AG04449 (cell line): ENCODE results near the gene STRADB.
A peak's percentile ranks its signal among the peaks of the same experiment; 100 is the strongest.

Experiments
- CTCF ChIA-PET: fragments of 350-600 bp; formaldehyde crosslinking; extraction: SDS; loops from one replicate; lab custom pipeline; 2021; ENCODE audit warnings: antibody characterized with exemption; lab: Yijun Ruan, JAX
- POLR2A ChIA-PET: fragments of 400-600, 350-600 bp; formaldehyde crosslinking; extraction: SDS; loops from one replicate; lab custom pipeline; 2020; ENCODE audit warnings: antibody characterized with exemption, inconsistent platforms; lab: Yijun Ruan, JAX
- DNase-seq: peaks from one replicate; pipeline ENCODE4 v3.0.0-alpha.2; 2010; ENCODE audit warnings: low read depth, low spot score
- H3K4me3 ChIP-seq: 2 replicates; pipeline ENCODE4 v1.5.1; 2011; ENCODE audit warnings: low read depth, mild to moderate bottlenecking, control low read depth, low read length
- TF ChIP-seq, protein P1 (sequence below): IDR thresholded peaks from one replicate; pipeline ENCODE4 v1.5.1; 2011; ENCODE audit warnings: mild to moderate bottlenecking, moderate library complexity, low read length, control low read depth, inconsistent platforms; ENCODE audit not compliant: insufficient read depth; ENCODE audit errors: missing control alignments

The STRADB gene

GRCh38 chr2:201406077-201406662 lies 45.4 kb upstream of the STRADB start:
- ChIA-PET CTCF (interaction anchor here (1.4 kb wide), 1 partner anchor 174 kb away, joined by 4 read pairs; no protein-coding TSS in a partner anchor), POLR2A (no interaction called here)
- DNase-seq = peak; percentile 59
- TF ChIP-seq, protein P1, sequence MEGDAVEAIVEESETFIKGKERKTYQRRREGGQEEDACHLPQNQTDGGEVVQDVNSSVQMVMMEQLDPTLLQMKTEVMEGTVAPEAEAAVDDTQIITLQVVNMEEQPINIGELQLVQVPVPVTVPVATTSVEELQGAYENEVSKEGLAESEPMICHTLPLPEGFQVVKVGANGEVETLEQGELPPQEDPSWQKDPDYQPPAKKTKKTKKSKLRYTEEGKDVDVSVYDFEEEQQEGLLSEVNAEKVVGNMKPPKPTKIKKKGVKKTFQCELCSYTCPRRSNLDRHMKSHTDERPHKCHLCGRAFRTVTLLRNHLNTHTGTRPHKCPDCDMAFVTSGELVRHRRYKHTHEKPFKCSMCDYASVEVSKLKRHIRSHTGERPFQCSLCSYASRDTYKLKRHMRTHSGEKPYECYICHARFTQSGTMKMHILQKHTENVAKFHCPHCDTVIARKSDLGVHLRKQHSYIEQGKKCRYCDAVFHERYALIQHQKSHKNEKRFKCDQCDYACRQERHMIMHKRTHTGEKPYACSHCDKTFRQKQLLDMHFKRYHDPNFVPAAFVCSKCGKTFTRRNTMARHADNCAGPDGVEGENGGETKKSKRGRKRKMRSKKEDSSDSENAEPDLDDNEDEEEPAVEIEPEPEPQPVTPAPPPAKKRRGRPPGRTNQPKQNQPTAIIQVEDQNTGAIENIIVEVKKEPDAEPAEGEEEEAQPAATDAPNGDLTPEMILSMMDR = no peak
- no peak overlapping the region for H3K4me3 ChIP-seq

- ChIA-PET POLR2A (no interaction called here), CTCF (interaction anchor here (1.4 kb wide), 1 partner anchor 175 kb away, joined by 4 read pairs; no protein-coding TSS in a partner anchor)
- TF ChIP-seq, protein P1 = no peak
- no peak for DNase-seq
- H3K4me3 ChIP-seq = no peak overlapping the region
These were observed 44.3 kb upstream of the STRADB start for GRCh38 chr2:201407265-201407664.

DNA sequence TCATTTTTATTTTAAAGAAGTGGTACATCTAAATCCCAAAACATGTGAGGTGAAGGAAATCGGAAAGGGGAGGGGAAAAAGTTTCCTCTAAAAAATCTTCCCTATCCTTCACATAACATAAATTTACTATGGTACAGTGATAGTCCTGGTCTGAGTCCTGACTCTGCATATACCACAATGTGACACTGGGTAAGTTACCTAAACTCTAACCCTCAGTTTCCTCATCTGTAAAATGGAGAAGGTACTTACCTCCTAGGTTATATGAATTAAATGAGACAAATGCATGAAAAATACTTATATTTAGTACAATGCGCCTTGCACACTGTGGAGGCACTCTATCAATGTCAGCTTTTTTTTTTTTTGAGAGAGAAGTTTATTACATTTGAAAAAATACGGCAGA lies 42.6 kb upstream of the STRADB start:
- ChIA-PET POLR2A (no interaction called here), CTCF (no interaction called here)
- no peak overlapping the region for H3K4me3 ChIP-seq
- no peak for DNase-seq
- TF ChIP-seq, protein P1 = no peak

DNA sequence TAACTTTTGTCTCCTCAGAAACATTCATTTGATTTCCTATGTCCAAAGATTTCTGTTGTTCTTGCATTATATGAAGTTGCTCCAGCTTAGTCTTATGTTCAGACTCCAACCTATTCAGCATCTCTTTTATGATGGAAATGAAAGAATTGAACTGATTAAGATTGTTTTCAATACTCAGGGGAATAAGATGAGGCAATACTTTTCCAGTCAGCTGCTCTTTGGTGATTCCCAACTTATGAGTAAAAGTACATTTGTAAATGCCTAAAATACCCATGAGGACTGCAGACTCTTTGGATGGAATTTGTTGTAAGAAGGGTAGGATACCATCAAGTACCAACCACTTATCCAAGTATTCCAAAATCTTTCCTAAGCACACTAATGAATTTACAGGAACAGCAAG lies 40.1 kb upstream of the STRADB start:
- TF ChIP-seq, protein P1 = no peak
- DNase-seq = no peak
- CTCF ChIA-PET = interaction anchor here (1.0 kb wide), 1 partner anchor 11 kb away, joined by 3 read pairs; no protein-coding TSS in a partner anchor
- H3K4me3 ChIP-seq = no peak overlapping the region
- POLR2A ChIA-PET = no interaction called here

- CTCF ChIA-PET = interaction anchor here (1.0 kb wide), 1 partner anchor 38 kb away, joined by 3 read pairs; the partner anchor contains the start of genes STRADB and TRAK2
These were observed 38.4 kb upstream of the STRADB start for GRCh38 chr2:201413143-201413542.

DNA sequence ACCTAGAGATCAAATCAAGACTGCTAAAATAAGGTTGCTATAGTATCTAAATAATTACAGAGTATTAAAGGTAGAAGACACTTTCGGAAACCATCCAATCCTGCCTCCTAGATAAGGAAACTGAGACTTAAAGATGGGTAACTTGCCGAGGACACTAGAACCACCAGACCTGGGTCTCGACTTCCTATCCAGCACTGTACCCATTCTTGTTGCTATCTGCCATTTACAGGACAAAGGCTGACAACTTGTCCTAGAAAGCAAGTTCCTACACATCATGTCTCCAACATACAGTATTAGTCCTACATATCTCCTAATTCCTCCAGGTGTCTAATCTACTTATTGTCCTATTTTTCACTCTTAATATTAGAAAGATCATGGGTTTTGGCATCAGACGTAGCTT lies 38.0 kb upstream of the STRADB start:
- DNase-seq = no peak
- ChIA-PET CTCF (interaction anchor here (0.7 to 1.0 kb wide), 2 partner anchors 38 to 176 kb away, joined by 3 read pairs; partner anchors contain the start of genes STRADB and TRAK2), POLR2A (interaction anchor here (1.5 kb wide), 1 partner anchor 38 kb away, joined by 4 read pairs; the partner anchor contains the start of gene TRAK2)
- no peak overlapping the region for H3K4me3 ChIP-seq
- TF ChIP-seq, protein P1 = no peak

More at GRCh38 chr2:201413143-201413542, 38.4 kb upstream of the STRADB start:
- TF ChIP-seq, protein P1 = no peak
- no peak for DNase-seq
- no peak overlapping the region for H3K4me3 ChIP-seq
- POLR2A ChIA-PET = no interaction called here
